ENCODE measurements around the gene APOBEC3H.
"Not testable (repeated sequence)": the region's sequence is repeated elsewhere in the genome, so short reads cannot be mapped to it uniquely, and the experiment has no call there.

- not testable (repeated sequence) for TF ChIP-seq POLR2A (IDR thresholded peaks at IDR 0.05; ENCODE audit: low read length); GATA1 (IDR thresholded peaks at IDR 0.05; ENCODE audit: low read depth, low read length)
These were observed 35.8 kb upstream of the APOBEC3H start for GRCh38 chr22:39061290-39061689.
